ENCODE results near the gene FAM227A.

Gene FAM227A

GRCh38 chr22:38656256-38657044, at the start of gene FAM227A, which contains the start of gene CBY1:
Gene FAM227A (minus strand): TSS chr22:38656392. CDS start chr22:38650168, 6,224 bp downstream.
Gene CBY1 (plus strand): TSS chr22:38656638. CDS start chr22:38668055, 11,417 bp downstream.
- peak; percentile 24 for DNase-seq (ENCODE audit: low read depth, low spot score)
- H3K9me3 ChIP-seq (ENCODE audit: low read depth, low read length) = no peaks in the 10 kb centered on the region

GRCh38 chr22:38705235-38706100, 49.3 kb upstream of the FAM227A start, which contains the start of gene GTPBP1:
Gene GTPBP1 (plus strand): TSS chr22:38705944. CDS start chr22:38705956, 12 bp downstream.
- Histone ChIP-seq H3K9me3 (ENCODE audit: low read depth, low read length) (no peaks in the 10 kb centered on the region), H3K4me3 (peak within 1 kb of the TSS; percentile 95), H3K9ac (ENCODE audit: insufficient read length) (peak within 1 kb of the TSS; percentile 96), H3K27ac (peak within 1 kb of the TSS; percentile 83), H3K36me3 (ENCODE audit: insufficient read depth, low read length) (peaks cover 14% of the 10 kb centered on the region; the same call in 1 of the 2 replicates)
- peak; percentile 96 for TF ChIP-seq FOXP2 (optimal IDR thresholded peaks at IDR 0.05; ENCODE audit: control extremely low read depth, extremely low read length, insufficient read depth)
- TF ChIP-seq POLR2AphosphoS5 (IDR thresholded peaks at IDR 0.05; ENCODE audit: borderline replicate concordance, low read depth, low read length) = peak; percentile 71
- TF ChIP-seq EZH2 (IDR thresholded peaks at IDR 0.05) = no peak
- DNase-seq (ENCODE audit: low read depth, low spot score) = peak; percentile 100

More at GRCh38 chr22:38656256-38657044, at the start of gene FAM227A, which contains the start of gene CBY1:
- peak within 1 kb of the TSS; percentile 98 for H3K27ac ChIP-seq
- H3K4me3 ChIP-seq = peak within 1 kb of the TSS; percentile 96
- peak within 1 kb of the TSS; percentile 99 for H3K9ac ChIP-seq (ENCODE audit: insufficient read length)
- no peak for TF ChIP-seq EZH2 (IDR thresholded peaks at IDR 0.05)
- TF ChIP-seq FOXP2 (optimal IDR thresholded peaks at IDR 0.05; ENCODE audit: control extremely low read depth, extremely low read length, insufficient read depth) = no peak
- peak; percentile 86 for TF ChIP-seq POLR2AphosphoS5 (IDR thresholded peaks at IDR 0.05; ENCODE audit: borderline replicate concordance, low read depth, low read length)
- H3K36me3 ChIP-seq (ENCODE audit: insufficient read depth, low read length) = no peaks in the 10 kb centered on the region

- H3K9me3 ChIP-seq (ENCODE audit: low read depth, low read length) = no peaks in the 10 kb centered on the region
- peak overlapping the region; percentile 69 for H3K9ac ChIP-seq (ENCODE audit: insufficient read length)
- TF ChIP-seq FOXP2 (optimal IDR thresholded peaks at IDR 0.05; ENCODE audit: control extremely low read depth, extremely low read length, insufficient read depth) (no peak), POLR2AphosphoS5 (IDR thresholded peaks at IDR 0.05; ENCODE audit: borderline replicate concordance, low read depth, low read length) (no peak), EZH2 (IDR thresholded peaks at IDR 0.05) (no peak)
- H3K4me3 ChIP-seq = peak overlapping the region; percentile 80
- peak overlapping the region; percentile 83 for H3K27ac ChIP-seq
- DNase-seq (ENCODE audit: low read depth, low spot score) = no peak
- H3K36me3 ChIP-seq (ENCODE audit: insufficient read depth, low read length) = peaks cover 6% of the 10 kb centered on the region; the same call in 1 of the 2 replicates
These were observed 48.6 kb upstream of the FAM227A start for GRCh38 chr22:38704654-38705234.

GRCh38 chr22:38700789-38701628, 44.8 kb upstream of the FAM227A start, which contains the start of gene JOSD1:
Gene JOSD1 (minus strand): TSS chr22:38700943. CDS start chr22:38699987, 956 bp downstream.
- TF ChIP-seq POLR2AphosphoS5 (IDR thresholded peaks at IDR 0.05; ENCODE audit: borderline replicate concordance, low read depth, low read length) (peak; percentile 85), EZH2 (IDR thresholded peaks at IDR 0.05) (no peak), FOXP2 (optimal IDR thresholded peaks at IDR 0.05; ENCODE audit: control extremely low read depth, extremely low read length, insufficient read depth) (no peak)
- peak within 1 kb of the TSS; percentile 97 for H3K9ac ChIP-seq (ENCODE audit: insufficient read length)
- no peak for DNase-seq (ENCODE audit: low read depth, low spot score)

GRCh38 chr22:38700270-38700788, 44.1 kb upstream of the FAM227A start:
- H3K36me3 ChIP-seq (ENCODE audit: insufficient read depth, low read length) = peaks cover 16% of the 10 kb centered on the region
- no peak for DNase-seq (ENCODE audit: low read depth, low spot score)
- TF ChIP-seq EZH2 (IDR thresholded peaks at IDR 0.05) (no peak), POLR2AphosphoS5 (IDR thresholded peaks at IDR 0.05; ENCODE audit: borderline replicate concordance, low read depth, low read length) (no peak), FOXP2 (optimal IDR thresholded peaks at IDR 0.05; ENCODE audit: control extremely low read depth, extremely low read length, insufficient read depth) (no peak)
- H3K27ac ChIP-seq = peak overlapping the region; percentile 76
- peak overlapping the region; percentile 98 for H3K4me3 ChIP-seq
- no peaks in the 10 kb centered on the region for H3K9me3 ChIP-seq (ENCODE audit: low read depth, low read length)
- peak overlapping the region; percentile 97 for H3K9ac ChIP-seq (ENCODE audit: insufficient read length)

More at GRCh38 chr22:38700789-38701628, 44.8 kb upstream of the FAM227A start, which contains the start of gene JOSD1:
- Histone ChIP-seq H3K4me3 (peak within 1 kb of the TSS; percentile 98), H3K36me3 (ENCODE audit: insufficient read depth, low read length) (peaks cover 16% of the 10 kb centered on the region), H3K9me3 (ENCODE audit: low read depth, low read length) (no peaks in the 10 kb centered on the region), H3K27ac (peak within 1 kb of the TSS; percentile 89)

- DNase-seq (ENCODE audit: low read depth, low spot score) = no peak
- H3K9me3 ChIP-seq (ENCODE audit: low read depth, low read length) = no peaks in the 10 kb centered on the region
- H3K27ac ChIP-seq = peak overlapping the region; percentile 76; the same call in 1 of the 2 replicates
- TF ChIP-seq EZH2 (IDR thresholded peaks at IDR 0.05) = no peak
- H3K9ac ChIP-seq (ENCODE audit: insufficient read length) = peak overlapping the region; percentile 97
- H3K4me3 ChIP-seq = peak overlapping the region; percentile 98
- H3K36me3 ChIP-seq (ENCODE audit: insufficient read depth, low read length) = peaks cover 16% of the 10 kb centered on the region
These were observed 43.6 kb upstream of the FAM227A start for GRCh38 chr22:38699784-38700183.

- DNase-seq (ENCODE audit: low read depth, low spot score) = no peak
- peak overlapping the region; percentile 97 for H3K9ac ChIP-seq (ENCODE audit: insufficient read length)
- peaks cover 16% of the 10 kb centered on the region for H3K36me3 ChIP-seq (ENCODE audit: insufficient read depth, low read length)
- no peaks in the 10 kb centered on the region for H3K9me3 ChIP-seq (ENCODE audit: low read depth, low read length)
- peak overlapping the region; percentile 98 for H3K4me3 ChIP-seq
- no peak for TF ChIP-seq POLR2AphosphoS5 (IDR thresholded peaks at IDR 0.05; ENCODE audit: borderline replicate concordance, low read depth, low read length)
- TF ChIP-seq EZH2 (IDR thresholded peaks at IDR 0.05) = no peak
- no peak for TF ChIP-seq FOXP2 (optimal IDR thresholded peaks at IDR 0.05; ENCODE audit: control extremely low read depth, extremely low read length, insufficient read depth)
- H3K27ac ChIP-seq = no peak overlapping the region
These were observed 43.0 kb upstream of the FAM227A start for GRCh38 chr22:38699143-38699542.

Data from SK-N-MC (cell line).